DMS79 treated with DMSO at 0.1 percent for 48 hours (cell line): ENCODE results near the gene OPA1.

Source experiments
- DNase-seq: peaks from one replicate; lab custom pipeline; 2025; lab: John Stamatoyannopoulos, UW

Gene OPA1

DNA sequence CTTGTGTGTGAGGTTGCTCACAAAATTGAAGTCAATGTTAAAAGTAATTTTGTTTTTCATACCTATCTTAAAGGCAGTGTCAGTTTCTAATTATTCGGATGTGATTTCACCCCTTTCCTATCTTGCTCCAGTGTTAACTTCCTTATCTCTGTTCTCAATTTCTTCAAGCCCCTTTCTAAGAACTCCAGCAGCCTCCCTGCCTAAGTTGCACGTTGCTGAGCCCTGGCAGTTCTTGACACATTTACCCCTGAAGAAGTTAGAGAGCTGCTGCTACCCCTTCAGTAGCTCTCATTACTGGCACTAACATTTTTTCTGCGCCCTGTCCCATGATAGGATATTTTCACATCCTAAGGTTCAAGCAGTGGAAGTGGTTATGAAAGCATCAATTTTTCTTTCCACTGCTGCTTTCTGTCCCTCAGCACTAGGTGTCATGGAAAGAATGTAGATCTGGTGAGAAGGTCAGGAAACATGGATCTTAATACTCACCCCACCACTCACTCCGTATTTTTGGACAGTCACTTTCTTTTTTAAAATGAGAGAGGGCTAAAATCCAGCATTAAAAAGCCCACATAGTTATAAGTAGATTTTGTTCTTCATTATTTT, 62.9 kb downstream of the OPA1 start:
- DNase-seq: no peak

GRCh38 chr3:193656445-193656844, 63.4 kb downstream of the OPA1 start:
- no peak for DNase-seq

DNA sequence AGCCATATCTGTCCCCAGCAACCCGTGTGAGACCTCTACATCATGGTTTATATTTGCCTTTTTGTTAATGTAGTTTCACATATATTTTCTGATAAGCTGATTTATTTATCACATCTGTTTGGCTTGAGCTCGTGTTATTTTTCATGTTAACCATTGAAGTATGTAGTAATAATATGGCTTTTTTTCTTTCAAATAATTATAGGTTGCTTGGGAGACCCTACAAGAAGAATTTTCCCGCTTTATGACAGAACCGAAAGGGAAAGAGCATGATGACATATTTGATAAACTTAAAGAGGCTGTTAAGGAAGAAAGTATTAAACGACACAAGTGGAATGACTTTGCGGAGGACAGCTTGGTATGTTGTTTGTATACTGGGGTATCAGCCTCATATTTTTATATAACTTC, 63.9 kb downstream of the OPA1 start:
- DNase-seq: no peak

DNA sequence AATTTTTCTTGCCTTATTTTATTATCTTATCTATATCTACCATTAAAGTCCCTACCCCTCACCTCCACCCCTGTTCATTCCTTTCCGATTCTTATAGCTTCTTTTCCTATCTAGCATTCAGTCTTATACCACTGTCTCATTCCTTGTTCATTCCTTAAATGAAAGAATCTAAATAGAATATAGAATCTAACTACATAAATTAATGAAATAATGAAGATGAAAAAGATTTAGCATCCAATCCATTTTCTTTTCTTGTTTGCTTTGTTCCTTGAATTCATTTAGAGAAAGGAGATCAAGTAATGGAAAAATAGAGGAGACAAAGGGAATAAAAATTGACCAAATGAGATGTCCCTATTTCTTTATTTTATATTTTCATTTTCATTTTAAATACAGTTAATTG, 67.2 kb downstream of the OPA1 start:
- no peak for DNase-seq

DNA sequence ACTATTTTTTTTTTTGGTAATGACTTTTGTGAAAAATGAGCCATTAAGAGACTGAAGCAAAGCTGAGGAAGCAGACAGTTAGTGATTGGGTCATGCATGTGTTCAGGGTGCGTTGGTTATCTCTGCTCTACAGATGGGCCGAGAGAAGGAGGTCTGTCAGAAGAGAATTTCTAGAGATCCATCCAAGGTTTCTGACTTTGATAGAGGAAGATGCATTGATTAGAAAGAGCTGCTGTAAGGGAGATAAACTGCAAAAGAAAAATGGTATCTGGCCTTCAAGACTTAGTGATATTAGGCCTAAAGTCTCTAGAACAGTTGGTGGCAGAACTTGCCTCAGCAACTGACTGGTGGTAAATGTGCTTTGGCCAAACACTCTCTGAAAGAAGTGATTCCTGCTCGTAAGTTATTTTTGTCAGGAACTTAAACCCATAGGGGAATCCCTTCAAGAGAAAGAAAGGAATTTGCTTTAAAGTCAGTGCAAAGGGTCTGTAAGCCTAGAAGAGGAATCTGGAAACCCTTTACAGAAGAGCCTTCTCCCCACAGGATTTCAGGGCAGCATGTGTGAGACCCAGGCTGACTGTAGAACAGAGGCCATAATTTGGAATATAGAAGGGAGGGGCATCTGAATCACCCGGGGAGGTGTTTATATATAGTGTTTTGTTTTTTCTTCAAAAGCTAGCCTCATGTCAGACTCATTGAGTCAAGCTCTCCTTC, 67.8 kb downstream of the OPA1 start:
- DNase-seq: no peak

DNA sequence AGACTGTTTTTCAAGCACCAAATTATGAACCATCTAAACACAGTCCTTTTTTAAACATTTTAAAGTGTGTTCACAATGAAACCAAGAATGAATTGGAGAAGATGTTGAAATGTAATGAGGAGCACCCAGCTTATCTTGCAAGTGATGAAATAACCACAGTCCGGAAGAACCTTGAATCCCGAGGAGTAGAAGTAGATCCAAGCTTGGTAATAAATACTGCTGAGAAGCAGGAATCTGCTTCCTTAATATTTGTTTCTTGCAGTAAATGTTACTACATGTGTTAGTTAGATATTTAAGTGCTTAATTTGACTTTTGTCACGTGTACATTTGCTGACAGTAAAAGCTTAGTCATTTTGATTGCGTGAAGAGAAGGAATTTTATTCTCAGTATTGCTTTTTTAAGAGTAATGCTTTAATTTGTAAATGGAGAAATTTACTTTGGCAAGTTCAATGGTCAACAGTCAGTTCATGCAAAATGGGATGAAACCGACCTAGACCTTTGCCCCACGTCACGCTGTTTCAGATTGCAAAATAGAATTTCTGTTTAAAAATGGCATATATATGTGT, 69.8 kb downstream of the OPA1 start:
- no peak for DNase-seq

DNA sequence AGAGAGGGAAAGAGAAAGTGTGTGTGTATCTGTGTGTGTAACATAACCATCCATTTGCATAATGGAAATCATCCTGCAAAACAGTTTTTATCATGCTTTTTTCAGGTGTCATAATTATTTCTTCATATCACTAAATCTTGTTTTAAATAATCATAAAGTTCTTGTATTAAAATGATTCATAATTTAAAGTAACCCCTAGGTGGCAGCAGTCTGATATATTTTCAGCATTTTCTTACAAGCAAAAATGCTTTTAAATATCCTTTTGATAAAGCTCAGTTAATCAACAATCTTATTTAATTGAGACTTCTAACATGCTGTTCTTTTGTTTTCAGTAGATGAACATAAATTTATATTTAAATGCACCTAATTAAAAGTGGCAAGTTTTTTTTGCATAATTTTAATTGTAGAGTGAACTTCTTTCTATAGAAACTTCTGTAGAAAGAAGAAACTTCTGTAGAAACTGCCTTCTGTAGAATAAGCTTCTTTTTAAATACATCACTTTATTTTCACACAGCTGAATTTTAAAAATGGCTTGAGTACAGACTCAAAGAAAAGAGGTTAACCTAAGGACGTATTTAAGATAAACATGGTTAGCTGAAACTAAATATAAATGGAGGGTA, 72.5 kb downstream of the OPA1 start:
- DNase-seq: peak; percentile 67

- no peak for DNase-seq
Observed at GRCh38 chr3:193673845-193674244, 80.8 kb downstream of the OPA1 start.

DNA sequence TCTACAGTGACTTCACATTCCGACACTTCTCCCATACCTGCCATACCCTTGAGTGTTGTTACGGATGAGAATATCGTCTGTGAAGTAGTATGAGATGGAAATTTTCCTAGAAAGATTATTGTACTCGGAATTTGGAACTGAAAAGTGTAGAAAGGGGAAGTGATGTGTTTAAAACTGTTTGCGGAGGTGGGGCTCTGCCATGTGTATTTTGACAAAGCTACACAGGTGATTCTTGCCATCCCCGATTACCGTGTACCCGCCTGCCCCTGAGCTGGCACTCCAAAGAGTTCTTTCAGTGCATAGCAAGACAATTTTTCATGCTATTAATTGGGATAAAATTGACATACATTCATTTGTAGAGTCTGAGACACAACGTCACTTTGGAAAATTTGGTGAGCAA, 81.7 kb downstream of the OPA1 start:
- DNase-seq: no peak

DNA sequence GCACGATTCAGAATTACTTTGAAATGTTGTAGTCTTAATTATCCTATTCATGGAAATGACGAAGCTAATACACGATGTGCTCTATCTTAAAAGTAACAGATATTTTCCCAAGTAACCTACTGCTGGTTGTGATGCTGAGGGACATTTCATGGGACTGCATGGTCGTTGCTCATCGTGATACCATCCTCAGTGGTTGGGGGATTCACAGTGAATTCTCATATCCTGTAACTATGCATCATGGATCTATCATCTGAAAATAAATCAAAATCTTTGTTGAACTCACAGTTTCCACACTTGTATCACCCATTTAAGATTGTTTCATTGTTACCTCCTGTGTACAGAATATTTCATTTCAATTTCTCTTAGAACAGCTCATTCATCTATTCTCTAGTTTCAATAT, 84.7 kb downstream of the OPA1 start:
- DNase-seq: no peak

- DNase-seq: no peak
Observed at GRCh38 chr3:193680220-193680619, 87.2 kb downstream of the OPA1 start.

GRCh38 chr3:193681631-193682030, 88.6 kb downstream of the OPA1 start:
- no peak for DNase-seq

DNA sequence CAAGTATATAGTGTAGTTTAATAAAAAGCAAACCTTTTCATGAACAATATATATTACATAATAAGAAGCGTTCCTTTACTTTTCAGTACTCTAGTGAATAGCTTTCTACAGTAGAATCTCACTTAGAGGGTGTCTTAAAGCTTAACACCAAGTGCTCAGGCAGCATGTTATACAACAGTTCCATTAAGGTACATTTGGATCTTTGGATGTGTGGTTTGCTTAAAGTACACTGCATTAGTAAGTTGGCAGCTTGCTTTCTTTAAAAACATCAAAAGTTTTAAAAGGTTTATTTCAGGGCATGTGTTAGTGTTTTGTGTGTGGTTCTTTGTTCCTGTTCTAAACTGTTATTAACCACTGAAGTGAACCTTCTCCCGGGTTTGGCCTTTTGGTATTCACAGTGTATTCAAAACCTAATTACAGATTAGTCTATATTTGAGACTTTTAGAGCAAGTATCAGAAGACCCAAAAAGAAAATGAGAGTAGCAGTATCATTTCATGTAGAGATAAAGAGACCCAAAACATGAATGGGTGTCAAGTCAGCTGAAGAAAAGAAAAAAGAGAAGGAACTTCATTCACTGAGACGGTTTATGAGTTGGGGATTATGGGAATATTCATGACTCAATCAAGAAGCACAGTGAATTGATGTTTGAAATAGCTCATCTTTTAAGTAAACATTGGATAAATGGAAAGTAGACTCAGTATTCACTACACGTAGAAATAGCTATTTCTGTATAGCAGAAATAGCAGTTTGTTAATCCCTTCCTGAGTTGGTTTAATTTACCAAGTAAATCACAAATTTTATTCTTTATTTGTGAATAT, 93.9 kb downstream of the OPA1 start:
- no peak for DNase-seq

DNA sequence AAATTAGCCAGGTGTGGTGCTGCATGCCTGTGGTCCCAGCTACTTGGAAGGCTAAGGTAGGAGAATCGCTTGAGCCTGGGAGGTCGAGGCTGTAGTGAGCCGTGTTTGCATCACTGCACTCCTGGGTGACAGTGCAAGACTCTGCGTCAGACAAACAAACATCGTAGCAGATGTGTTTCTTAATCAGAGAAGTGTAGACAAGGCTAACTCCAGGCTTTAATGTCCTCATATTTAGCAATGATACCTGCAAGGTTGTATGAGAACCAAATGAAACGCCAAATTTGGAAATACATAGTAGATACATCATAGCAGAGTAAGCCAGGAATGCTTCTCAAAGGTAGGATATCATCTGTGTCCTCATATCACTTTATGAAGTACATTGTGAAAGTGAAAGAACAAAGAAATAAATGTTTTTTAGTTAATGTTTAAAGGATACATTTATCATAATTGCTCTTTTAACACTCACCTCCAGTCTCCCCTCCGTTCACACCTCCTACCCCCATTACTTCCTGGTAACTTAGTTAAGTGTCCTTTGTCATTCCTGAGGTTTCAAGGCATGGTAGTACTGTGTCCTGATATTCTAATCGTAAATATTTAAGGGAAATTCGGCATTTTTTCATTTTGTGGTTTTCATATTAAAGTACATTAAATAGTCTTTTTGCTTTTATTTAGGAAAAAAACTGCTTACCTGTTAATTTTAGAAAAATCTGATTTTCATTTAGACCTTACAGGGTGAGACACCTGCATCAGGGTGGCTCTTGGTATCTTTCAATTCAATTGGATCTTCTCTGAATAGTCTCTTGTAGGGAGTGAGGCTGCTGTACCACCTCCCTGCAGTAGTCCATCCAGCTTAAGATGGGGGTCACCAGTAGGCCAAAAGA, 96.1 kb downstream of the OPA1 start:
- no peak for DNase-seq

GRCh38 chr3:193693774-193694173, 100.8 kb downstream of the OPA1 start:
- no peak for DNase-seq

GRCh38 chr3:193701953-193702635, 109.1 kb downstream of the OPA1 start:
- peak; percentile 20 for DNase-seq

GRCh38 chr3:193702967-193703366, 110.0 kb downstream of the OPA1 start:
- no peak for DNase-seq

DNA sequence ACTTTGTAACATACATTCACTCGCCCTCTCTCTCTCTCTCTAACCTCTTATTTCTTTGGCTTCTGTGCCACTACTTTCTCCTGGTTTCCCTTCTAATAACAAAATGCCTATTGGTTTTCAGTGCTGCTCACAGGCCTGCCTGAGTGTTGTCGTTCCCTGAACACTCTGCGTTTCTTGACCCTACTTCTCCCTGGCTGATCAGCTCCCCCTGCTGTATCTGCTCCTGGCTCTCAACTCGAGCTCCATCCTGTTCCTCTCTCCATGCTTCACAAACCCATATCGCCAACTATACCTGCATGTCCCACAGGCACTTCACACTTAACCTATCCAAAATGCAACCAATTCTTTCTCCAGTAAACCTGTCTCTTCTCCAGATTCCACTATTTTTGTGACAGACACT, 111.4 kb downstream of the OPA1 start:
- DNase-seq: no peak

DNA sequence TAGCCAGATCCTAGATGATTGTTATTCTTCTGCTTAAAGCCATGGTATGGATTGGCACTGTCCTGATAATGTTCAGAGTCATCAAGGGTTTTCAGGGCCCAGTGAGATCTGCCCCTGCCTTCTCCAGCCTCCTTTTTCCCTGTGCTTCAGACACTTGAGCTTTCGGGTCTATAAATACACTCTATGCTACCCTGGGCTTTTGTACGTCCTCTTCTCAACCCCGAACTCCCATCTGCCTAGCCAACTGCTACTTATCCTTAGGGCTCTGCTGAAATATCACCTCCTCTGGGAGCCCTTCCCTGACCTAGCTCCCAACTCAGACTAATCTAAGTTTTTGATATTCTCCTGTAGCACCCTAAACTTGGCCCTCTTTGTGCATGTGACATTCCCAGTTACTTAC, 115.3 kb downstream of the OPA1 start:
- no peak for DNase-seq

DNA sequence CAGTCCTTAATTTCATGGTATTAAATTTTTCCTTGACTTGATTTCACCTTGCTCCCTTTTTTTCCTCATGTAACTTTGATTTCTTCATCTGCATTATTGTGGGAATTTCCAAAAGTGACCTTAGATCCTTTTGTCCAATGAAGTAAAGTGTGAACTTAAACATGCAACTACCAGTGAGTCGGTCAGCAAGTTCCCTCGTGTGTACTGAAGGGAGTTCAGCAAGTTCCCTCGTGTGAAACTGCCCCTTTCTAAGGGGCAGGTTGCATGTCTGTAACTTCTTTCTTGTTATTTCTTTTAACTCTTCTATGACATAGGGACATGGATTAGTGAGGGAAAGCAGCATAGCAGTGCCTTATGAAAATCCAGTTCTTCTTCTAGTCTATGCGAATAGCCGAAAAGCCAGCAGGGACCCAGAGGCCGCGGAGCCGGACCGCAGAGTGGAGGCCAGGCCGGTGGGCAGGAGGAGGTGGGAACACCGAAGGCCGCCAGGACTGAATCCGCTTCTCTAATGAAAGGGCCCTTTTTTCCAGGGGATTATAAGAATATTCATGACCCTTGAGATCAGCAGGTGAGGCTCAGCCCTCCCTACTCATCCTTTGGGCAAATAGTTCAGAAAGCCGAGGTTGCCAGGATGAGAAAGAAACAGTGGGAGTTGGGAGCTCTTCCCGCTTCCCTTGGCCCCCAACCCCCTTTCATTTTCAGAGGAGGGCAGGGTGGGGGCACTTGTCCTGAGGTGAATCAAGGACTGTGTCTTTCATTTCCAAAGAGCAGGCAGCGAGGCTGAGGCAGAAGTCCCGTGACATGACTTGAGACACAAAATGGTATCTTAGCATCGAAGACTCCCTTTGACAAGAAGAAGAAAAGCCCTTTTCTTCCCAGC, 117.5 kb downstream of the OPA1 start:
- DNase-seq: no peak
